GM12874 (cell line): ENCODE data around the gene CSTF1.

Experiments
- TF ChIP-seq, protein P1 (sequence below): IDR thresholded peaks from 2 replicates; pipeline ENCODE4 v1.5.1; 2011; ENCODE audit warnings: low read depth, mild to moderate bottlenecking, control low read depth, low read length, moderate library complexity; ENCODE audit not compliant: insufficient read depth

The CSTF1 gene

DNA sequence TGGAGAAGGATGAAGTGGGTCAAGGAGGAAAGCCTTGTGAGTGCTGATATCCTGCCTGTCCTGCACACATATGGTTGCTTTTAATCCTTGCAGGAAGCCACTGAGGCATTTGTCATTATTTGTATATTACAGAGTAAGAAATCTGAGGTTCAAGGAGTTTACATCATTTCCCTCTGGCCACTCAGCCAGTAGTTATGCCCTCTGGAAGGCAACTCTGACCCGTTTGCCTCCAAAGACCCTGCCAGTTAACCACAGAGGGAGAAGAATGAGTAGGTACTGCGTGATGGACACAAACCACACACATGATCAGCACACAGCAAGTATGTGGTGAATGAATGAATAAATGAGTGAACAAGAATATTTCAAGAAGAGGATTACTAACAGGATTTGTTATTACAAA, 41.6 kb upstream of the CSTF1 start:
- TF ChIP-seq, protein P1, sequence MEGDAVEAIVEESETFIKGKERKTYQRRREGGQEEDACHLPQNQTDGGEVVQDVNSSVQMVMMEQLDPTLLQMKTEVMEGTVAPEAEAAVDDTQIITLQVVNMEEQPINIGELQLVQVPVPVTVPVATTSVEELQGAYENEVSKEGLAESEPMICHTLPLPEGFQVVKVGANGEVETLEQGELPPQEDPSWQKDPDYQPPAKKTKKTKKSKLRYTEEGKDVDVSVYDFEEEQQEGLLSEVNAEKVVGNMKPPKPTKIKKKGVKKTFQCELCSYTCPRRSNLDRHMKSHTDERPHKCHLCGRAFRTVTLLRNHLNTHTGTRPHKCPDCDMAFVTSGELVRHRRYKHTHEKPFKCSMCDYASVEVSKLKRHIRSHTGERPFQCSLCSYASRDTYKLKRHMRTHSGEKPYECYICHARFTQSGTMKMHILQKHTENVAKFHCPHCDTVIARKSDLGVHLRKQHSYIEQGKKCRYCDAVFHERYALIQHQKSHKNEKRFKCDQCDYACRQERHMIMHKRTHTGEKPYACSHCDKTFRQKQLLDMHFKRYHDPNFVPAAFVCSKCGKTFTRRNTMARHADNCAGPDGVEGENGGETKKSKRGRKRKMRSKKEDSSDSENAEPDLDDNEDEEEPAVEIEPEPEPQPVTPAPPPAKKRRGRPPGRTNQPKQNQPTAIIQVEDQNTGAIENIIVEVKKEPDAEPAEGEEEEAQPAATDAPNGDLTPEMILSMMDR: no peak

DNA sequence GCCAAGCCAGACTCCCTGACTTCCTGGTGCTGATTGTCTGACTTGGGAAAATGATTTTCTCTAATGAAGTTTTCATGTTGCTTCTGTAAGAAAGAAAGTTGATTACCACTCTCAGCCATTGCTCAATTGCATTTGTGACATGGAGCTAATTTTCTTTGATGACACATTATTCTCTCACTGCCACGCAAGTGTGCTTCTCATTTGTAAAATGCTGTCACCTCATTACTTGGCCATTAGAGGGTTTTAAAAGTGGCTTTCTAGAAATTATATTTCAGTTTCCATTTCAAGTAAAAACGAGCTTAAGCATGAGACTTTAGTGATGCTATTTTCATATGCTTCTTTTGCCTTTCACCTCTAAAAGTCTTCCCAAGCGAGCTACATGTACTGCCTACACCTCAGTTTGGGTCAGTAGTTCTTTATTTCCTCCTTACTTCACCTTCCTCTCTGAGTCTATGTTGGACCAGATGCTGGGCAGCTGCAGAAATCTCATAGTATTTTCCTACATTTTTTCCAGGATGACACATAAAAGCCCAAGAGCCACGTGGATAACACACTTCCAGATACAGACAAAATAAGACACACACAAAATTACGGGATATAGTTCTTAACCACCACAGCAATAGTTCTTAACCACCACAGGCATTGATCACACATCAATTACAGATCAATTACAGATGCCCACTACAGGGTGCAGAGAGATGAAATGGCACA, 39.9 kb upstream of the CSTF1 start:
- TF ChIP-seq, protein P1: no peak

DNA sequence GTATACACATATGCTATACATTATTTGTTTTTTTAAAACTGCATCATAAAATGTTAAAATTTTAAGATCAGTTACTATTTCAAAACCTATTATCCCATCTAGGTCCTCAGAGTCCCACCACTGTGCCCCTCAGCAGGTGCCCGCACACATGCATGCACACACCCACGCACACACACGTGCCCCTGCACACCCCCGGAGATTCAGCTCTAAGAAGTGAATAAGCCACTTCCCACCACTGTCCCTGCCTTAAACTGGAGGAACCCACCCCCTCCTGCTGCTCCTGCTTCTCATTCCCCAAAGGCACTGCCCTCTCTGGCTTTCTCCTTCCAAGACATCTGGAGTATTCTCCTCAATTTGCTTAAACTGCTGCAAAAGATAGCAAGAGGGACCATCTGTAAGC, 39.1 kb upstream of the CSTF1 start:
- TF ChIP-seq, protein P1: no peak

DNA sequence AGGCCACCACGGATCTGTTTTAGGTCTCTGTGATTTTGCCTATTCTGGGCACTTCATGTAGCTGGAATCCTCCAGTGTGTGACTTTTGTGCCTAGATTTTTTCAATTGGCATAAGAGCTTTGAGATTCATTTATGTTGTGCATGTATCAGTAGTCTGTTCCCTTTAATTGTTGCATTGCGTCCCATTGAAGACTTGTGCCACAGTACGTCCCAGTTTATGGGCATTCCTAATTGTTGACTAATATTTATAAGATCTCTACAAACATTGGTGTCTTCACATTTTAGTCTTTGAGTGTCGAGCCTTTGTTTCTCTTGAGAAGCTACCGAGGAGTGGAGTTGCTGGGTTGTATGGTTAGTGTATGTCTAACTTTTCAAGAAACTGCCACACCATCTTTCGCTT, 34.4 kb upstream of the CSTF1 start:
- TF ChIP-seq, protein P1: no peak

DNA sequence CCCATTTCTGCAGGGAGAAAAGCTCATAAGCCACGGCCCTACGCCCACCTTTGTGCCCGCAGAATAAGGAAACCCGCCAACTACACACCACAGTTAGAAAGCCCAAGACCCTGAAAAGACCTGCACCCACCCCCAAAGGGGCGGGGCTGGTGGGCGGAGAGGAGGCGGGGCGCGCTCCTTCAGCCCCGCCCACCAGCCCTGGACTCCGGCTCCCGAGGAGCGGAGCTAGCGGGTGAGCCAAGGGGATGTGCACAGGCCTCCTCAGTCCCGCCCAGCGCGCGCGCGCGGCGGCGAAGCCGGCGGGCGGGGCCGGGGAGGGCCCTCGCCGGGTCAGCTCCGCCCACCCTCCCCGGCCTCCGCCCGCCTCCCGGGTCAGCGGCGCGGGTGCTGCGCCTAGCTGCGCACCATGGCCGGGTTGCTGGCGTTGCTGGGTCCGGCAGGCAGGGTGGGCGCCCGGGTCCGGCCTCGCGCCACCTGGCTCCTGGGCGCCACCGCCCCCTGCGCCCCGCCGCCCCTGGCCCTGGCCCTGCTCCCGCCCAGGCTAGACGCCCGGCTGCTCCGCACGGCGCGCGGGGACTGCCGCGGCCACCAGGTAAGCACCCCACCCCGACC, 33.7 kb upstream of the CSTF1 start, which contains the start of gene FAM210B:
FAM210B (plus strand) TSS at position 375 of the 612 bp plus-strand sequence; CDS start at position 407, 32 bp downstream.
- TF ChIP-seq, protein P1: no peak

DNA sequence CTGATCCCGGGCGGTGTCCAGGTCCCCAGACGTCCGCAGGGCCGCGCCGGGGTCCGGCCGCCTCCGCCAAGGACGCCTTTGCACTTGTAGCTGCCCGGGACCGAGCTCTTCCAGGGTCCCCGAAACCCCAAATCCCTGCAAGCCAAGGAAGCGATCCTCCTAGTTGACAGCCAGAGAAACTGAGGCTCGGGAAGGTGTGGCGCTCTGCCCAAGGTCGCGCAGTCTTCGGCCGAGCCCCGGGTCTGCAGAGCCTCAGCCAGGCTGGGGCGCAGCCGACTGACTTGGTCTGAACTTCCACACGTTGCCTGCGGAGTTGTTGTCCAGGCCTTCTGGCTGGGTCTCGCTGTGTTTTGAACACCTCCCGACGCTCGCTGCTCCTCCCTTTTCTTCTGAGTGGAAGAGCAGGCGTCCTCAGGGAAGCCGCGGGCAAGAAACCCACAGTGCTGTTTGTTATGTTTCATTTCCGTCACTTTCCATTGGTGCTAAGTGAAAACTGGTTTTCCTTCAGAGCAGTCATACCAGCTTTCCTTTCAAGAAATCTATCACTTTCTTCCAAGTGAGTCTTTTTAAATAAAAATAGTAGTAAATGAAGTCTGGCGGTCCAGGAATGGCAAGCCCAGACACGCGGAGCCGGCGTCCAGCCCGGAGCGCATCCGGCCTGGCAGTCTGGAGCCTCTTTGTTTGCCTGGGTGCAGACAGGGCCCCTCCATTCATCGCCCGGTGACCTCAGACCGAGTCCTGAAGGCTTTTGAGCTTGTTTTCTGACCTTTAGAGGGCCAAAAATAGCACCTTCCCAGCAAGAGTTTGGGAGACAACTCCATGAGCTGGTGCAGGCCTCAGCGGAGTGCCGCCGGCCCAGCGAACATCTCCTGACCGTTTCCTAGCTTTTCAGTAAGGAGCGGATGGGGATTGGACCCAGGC, 33.0 kb upstream of the CSTF1 start:
- TF ChIP-seq, protein P1: no peak
